LNCaP clone FGC (cell line): ENCODE measurements around the gene SLC5A4.
"Not testable (repeated sequence)": the region's sequence is repeated elsewhere in the genome, so short reads cannot be mapped to it uniquely, and the experiment has no call there.

Source experiments
- DNase-seq: peaks from one replicate; pipeline ENCODE4 v3.0.0-alpha.2; 2011; ENCODE audit warnings: low read depth
- H3K4me3 ChIP-seq: 2 replicates; pipeline ENCODE4 v1.5.1; 2011; ENCODE audit warnings: mild to moderate bottlenecking, low read depth, low read length, control low read depth
- CTCF ChIP-seq: IDR thresholded peaks from 2 replicates; pipeline ENCODE4 v1.5.1; 2012; ENCODE audit warnings: mild to moderate bottlenecking; ENCODE audit not compliant: control insufficient read depth, insufficient read depth; ENCODE audit errors: extremely low read depth

The SLC5A4 gene

GRCh38 chr22:32255217-32255616 is at the start of gene SLC5A4:
Gene SLC5A4, minus strand, starts transcription at chr22:32255347. Its CDS starts 18 bp downstream, at chr22:32255329.
- no peak for TF ChIP-seq CTCF
- no peak for DNase-seq
- H3K4me3 ChIP-seq = no peak within 1 kb of the TSS

GRCh38 chr22:32293921-32294320 is 38.8 kb upstream of the SLC5A4 start:
- DNase-seq, H3K4me3 ChIP-seq: not testable (repeated sequence)

- no peak for TF ChIP-seq CTCF
- DNase-seq = no peak
- H3K4me3 ChIP-seq = no peak overlapping the region
These were observed 31.2 kb upstream of the SLC5A4 start for GRCh38 chr22:32286290-32286840.

- DNase-seq = no peak
- TF ChIP-seq CTCF = no peak
- no peak overlapping the region for H3K4me3 ChIP-seq
These were observed 25.9 kb upstream of the SLC5A4 start for GRCh38 chr22:32281072-32281471.

GRCh38 chr22:32275353-32275752 is 20.2 kb upstream of the SLC5A4 start:
- H3K4me3 ChIP-seq, DNase-seq: not testable (repeated sequence)

GRCh38 chr22:32271389-32271788 is 16.2 kb upstream of the SLC5A4 start:
- H3K4me3 ChIP-seq = no peak overlapping the region
- no peak for TF ChIP-seq CTCF
- DNase-seq = no peak

GRCh38 chr22:32270641-32271369 is 15.7 kb upstream of the SLC5A4 start:
- no peak overlapping the region for H3K4me3 ChIP-seq
- no peak for TF ChIP-seq CTCF
- no peak for DNase-seq

GRCh38 chr22:32269316-32269715 is 14.2 kb upstream of the SLC5A4 start:
- no peak for DNase-seq
- H3K4me3 ChIP-seq = no peak overlapping the region
- TF ChIP-seq CTCF = no peak
